Suprapubic skin (tissue), 4 donors: ENCODE data around the gene DCP1B. TPM values are rescaled to one million over a fixed set of nuclear protein-coding genes. Genes with fewer than 3 reads are reported as not detected.

Source experiments
- DNase-seq, 2 donors: peaks; one replicate each; pipeline ENCODE4 v3.0.0-alpha.2; 2019; ENCODE audit warnings: low spot score in 2 of 2
- H3K27ac ChIP-seq: fragments of 200-600 bp; sonication (generic); one replicate; pipeline ENCODE4 v1.5.1; 2019
- H3K27me3 ChIP-seq: fragments of 200-600 bp; sonication (generic); one replicate; pipeline ENCODE4 v1.5.1; 2019
- H3K36me3 ChIP-seq: fragments of 200-600 bp; sonication (generic); one replicate; pipeline ENCODE4 v1.5.1; 2019
- H3K4me1 ChIP-seq: fragments of 200-600 bp; sonication (generic); one replicate; pipeline ENCODE4 v1.5.1; 2019
- H3K4me3 ChIP-seq: fragments of 200-600 bp; sonication (generic); one replicate; pipeline ENCODE4 v1.5.1; 2019; ENCODE audit warnings: mild to moderate bottlenecking
- H3K9me3 ChIP-seq: fragments of 200-600 bp; sonication (generic); one replicate; pipeline ENCODE4 v1.5.1; 2019
- CTCF ChIP-seq, 2 donors: fragments of 200-600 bp in 1 of 2; fragments of 450-650 bp in 1 of 2; sonication (generic) in 1 of 2; IDR thresholded peaks; one replicate each; pipeline ENCODE4 v1.5.1; 2016 to 2019; ENCODE audit warnings: antibody characterized with exemption in 2 of 2, mild to moderate bottlenecking in 1 of 2, moderate library complexity in 1 of 2
- EP300 ChIP-seq: sonication (generic); formaldehyde crosslinking; IDR thresholded peaks from one replicate; pipeline ENCODE4 v1.6.1; 2017; ENCODE audit warnings: antibody characterized with exemption
- POLR2A ChIP-seq, 2 donors: fragments of 450-650 bp; IDR thresholded peaks; one replicate each; pipeline ENCODE4 v1.6.1; 2017; ENCODE audit warnings: antibody characterized with exemption in 2 of 2, mild to moderate bottlenecking in 2 of 2, moderate library complexity in 2 of 2
- POLR2AphosphoS5 ChIP-seq, 3 donors: sonication (generic); formaldehyde crosslinking; IDR thresholded peaks; one replicate each; pipeline ENCODE4 v1.6.1; 2017; ENCODE audit warnings: antibody characterized with exemption in 3 of 3
- WGBS: methylation state at CpG from one replicate; pipeline ENCODE4 v1.1.5; 2018; 5-methylcytosine and 5-hydroxymethylcytosine counted together
- total RNA-seq, 4 donors: library from RNA; depleted of rRNA; stranded (reverse); fragments of >200 nt; gene quantifications; one replicate each; pipeline ENCODE4 v1.1.0, GENCODE V29; 2016

DCP1B gene
- total RNA-seq, 4 donors from 2014 or later: 11.5 to 19.5 (median 13.3) TPM

- TF ChIP-seq POLR2AphosphoS5 (IDR thresholded peaks at IDR 0.05) (no peak), POLR2A (IDR thresholded peaks at IDR 0.05) (no peak), EP300 (no peak), CTCF (IDR thresholded peaks at IDR 0.05) (no peak)
- DNase-seq: peak in 1 of 2 donors; percentile 66
- Histone ChIP-seq H3K27me3 (peaks cover 34% of the 10 kb centered on the region), H3K27ac (no peak overlapping the region), H3K4me3 (no peak overlapping the region), H3K36me3 (no peaks in the 10 kb centered on the region), H3K4me1 (no peaks in the 10 kb centered on the region), H3K9me3 (no peaks in the 10 kb centered on the region)
- 64% methylated on average over 8 of the region's 12 CpGs for WGBS
Measured at GRCh38 chr12:1913377-1914113, 90.7 kb downstream of the DCP1B start.

GRCh38 chr12:1912580-1913376 is 91.5 kb downstream of the DCP1B start:
- Histone ChIP-seq H3K36me3 (no peaks in the 10 kb centered on the region), H3K27ac (no peak overlapping the region), H3K4me3 (no peak overlapping the region), H3K27me3 (peaks cover 38% of the 10 kb centered on the region), H3K4me1 (peaks cover 6% of the 10 kb centered on the region), H3K9me3 (no peaks in the 10 kb centered on the region)
- peak in 1 of 2 donors; percentile 68 for DNase-seq
- TF ChIP-seq EP300: no peak
- TF ChIP-seq POLR2AphosphoS5 (IDR thresholded peaks at IDR 0.05): no peak
- no peak for TF ChIP-seq CTCF (IDR thresholded peaks at IDR 0.05)
- TF ChIP-seq POLR2A (IDR thresholded peaks at IDR 0.05): no peak
- 85% methylated on average over 18 of the region's 18 CpGs for WGBS

GRCh38 chr12:1911598-1912575 is 92.4 kb downstream of the DCP1B start:
- peaks cover 40% of the 10 kb centered on the region for H3K27me3 ChIP-seq
- no peak for TF ChIP-seq POLR2A (IDR thresholded peaks at IDR 0.05)
- no peak for TF ChIP-seq EP300
- no peak for TF ChIP-seq POLR2AphosphoS5 (IDR thresholded peaks at IDR 0.05)
- TF ChIP-seq CTCF (IDR thresholded peaks at IDR 0.05): no peak
- no peaks in the 10 kb centered on the region for H3K9me3 ChIP-seq
- peaks cover 7% of the 10 kb centered on the region for H3K4me1 ChIP-seq
- no peaks in the 10 kb centered on the region for H3K36me3 ChIP-seq
- peak in 1 of 2 donors; percentile 61 for DNase-seq
- 89% methylated on average over 16 of the region's 16 CpGs for WGBS
- no peak overlapping the region for H3K4me3 ChIP-seq
- no peak overlapping the region for H3K27ac ChIP-seq

GRCh38 chr12:1910468-1910867 is 93.8 kb downstream of the DCP1B start:
- Histone ChIP-seq H3K4me3 (no peak overlapping the region), H3K36me3 (no peaks in the 10 kb centered on the region), H3K9me3 (peaks cover 2% of the 10 kb centered on the region), H3K27ac (no peak overlapping the region), H3K27me3 (peaks cover 33% of the 10 kb centered on the region), H3K4me1 (peaks cover 7% of the 10 kb centered on the region)
- no peak for DNase-seq
- WGBS: 93% methylated on average over 3 of the region's 3 CpGs
- no peak for TF ChIP-seq POLR2AphosphoS5 (IDR thresholded peaks at IDR 0.05)
- TF ChIP-seq EP300: no peak
- no peak for TF ChIP-seq POLR2A (IDR thresholded peaks at IDR 0.05)
- no peak for TF ChIP-seq CTCF (IDR thresholded peaks at IDR 0.05)
